HG02970 (cell line): ENCODE data around the gene ULK4.
"Not testable (repeated sequence)": the region's sequence is repeated elsewhere in the genome, so short reads cannot be mapped to it uniquely, and the experiment has no call there.

ENCODE experiments used
- ATAC-seq: cut with Tn5 transposase; IDR thresholded peaks from one replicate; pipeline ENCODE4 v1.9.1; 2021; ENCODE audit warnings: mild to moderate bottlenecking, moderate library complexity, moderate number of reproducible peaks; ENCODE audit not compliant: unreplicated experiment, low FRiP score

Gene ULK4

GRCh38 chr3:41288785-41289184 lies 673.1 kb downstream of the ULK4 start:
- no peak for ATAC-seq

- ATAC-seq = no peak
Observed at GRCh38 chr3:41286305-41286704, 675.6 kb downstream of the ULK4 start.

- not testable (repeated sequence) for ATAC-seq
Observed at GRCh38 chr3:41284934-41285333, 677.0 kb downstream of the ULK4 start.

- no peak for ATAC-seq
Observed at GRCh38 chr3:41277790-41278465, 684.0 kb downstream of the ULK4 start.

- no peak for ATAC-seq
Observed at GRCh38 chr3:41276191-41276590, 685.7 kb downstream of the ULK4 start.

- ATAC-seq = no peak
Observed at GRCh38 chr3:41274944-41275668, 686.8 kb downstream of the ULK4 start.

GRCh38 chr3:41272667-41273066 lies 689.2 kb downstream of the ULK4 start:
- ATAC-seq = no peak

- ATAC-seq = no peak
Observed at GRCh38 chr3:41267975-41268640, 693.8 kb downstream of the ULK4 start.

- ATAC-seq = no peak
Observed at GRCh38 chr3:41265823-41266273, 696.1 kb downstream of the ULK4 start.

GRCh38 chr3:41265011-41265545 lies 696.8 kb downstream of the ULK4 start:
- ATAC-seq = no peak

- ATAC-seq = no peak
Observed at GRCh38 chr3:41260063-41260450, 701.8 kb downstream of the ULK4 start.

GRCh38 chr3:41259449-41260062 lies 702.3 kb downstream of the ULK4 start:
- no peak for ATAC-seq

- no peak for ATAC-seq
Observed at GRCh38 chr3:41258239-41258800, 703.6 kb downstream of the ULK4 start.

- ATAC-seq = no peak
Observed at GRCh38 chr3:41251593-41251992, 710.3 kb downstream of the ULK4 start.

- ATAC-seq = no peak
Observed at GRCh38 chr3:41250825-41251224, 711.1 kb downstream of the ULK4 start.

- ATAC-seq = no peak
Observed at GRCh38 chr3:41249318-41249717, 712.6 kb downstream of the ULK4 start.

GRCh38 chr3:41248525-41248924 lies 713.4 kb downstream of the ULK4 start:
- ATAC-seq = no peak

- ATAC-seq = no peak
Observed at GRCh38 chr3:41247055-41248004, 714.6 kb downstream of the ULK4 start.

GRCh38 chr3:41244620-41245336 lies 717.1 kb downstream of the ULK4 start:
- ATAC-seq = no peak
